Measurements from ENCODE around the gene SCAMP2.

The SCAMP2 gene

GRCh38 chr15:74863239-74864056, 9.7 kb downstream of the SCAMP2 start:
- no peak for DNase-seq (ENCODE audit: low read depth in 2 of 3, low spot score in 1 of 3)

GRCh38 chr15:74858369-74858740, 14.8 kb downstream of the SCAMP2 start:
- DNase-seq (ENCODE audit: low read depth in 2 of 3, low spot score in 1 of 3): no peak

GRCh38 chr15:74857671-74858368, 15.3 kb downstream of the SCAMP2 start:
- DNase-seq (ENCODE audit: low read depth in 2 of 3, low spot score in 1 of 3): no peak

GRCh38 chr15:74857082-74857655, 16.0 kb downstream of the SCAMP2 start:
- no peak for DNase-seq (ENCODE audit: low read depth in 2 of 3, low spot score in 1 of 3)

GRCh38 chr15:74856537-74856936, 16.6 kb downstream of the SCAMP2 start:
- DNase-seq (ENCODE audit: low read depth in 2 of 3, low spot score in 1 of 3): no peak

GRCh38 chr15:74855857-74856256, 17.3 kb downstream of the SCAMP2 start:
- no peak for DNase-seq (ENCODE audit: low read depth in 2 of 3, low spot score in 1 of 3)

GRCh38 chr15:74854453-74855022, 18.6 kb downstream of the SCAMP2 start:
- DNase-seq (ENCODE audit: low read depth in 2 of 3, low spot score in 1 of 3): no peak

- no peak for DNase-seq (ENCODE audit: low read depth in 2 of 3, low spot score in 1 of 3)
These were observed 21.2 kb downstream of the SCAMP2 start for GRCh38 chr15:74851960-74852359.

GRCh38 chr15:74850393-74850792, 22.8 kb downstream of the SCAMP2 start:
- no peak for DNase-seq (ENCODE audit: low read depth in 2 of 3, low spot score in 1 of 3)

- no peak for DNase-seq (ENCODE audit: low read depth in 2 of 3, low spot score in 1 of 3)
These were observed 25.7 kb downstream of the SCAMP2 start for GRCh38 chr15:74847432-74847831.

- no peak for DNase-seq (ENCODE audit: low read depth in 2 of 3, low spot score in 1 of 3)
These were observed 27.6 kb downstream of the SCAMP2 start for GRCh38 chr15:74845581-74845980.

- DNase-seq (ENCODE audit: low read depth in 2 of 3, low spot score in 1 of 3): peak in 2 of 3 donors; percentile 40
These were observed 28.0 kb downstream of the SCAMP2 start for GRCh38 chr15:74845208-74845568.

GRCh38 chr15:74844319-74845207, 28.6 kb downstream of the SCAMP2 start:
- DNase-seq (ENCODE audit: low read depth in 2 of 3, low spot score in 1 of 3): no peak

GRCh38 chr15:74843891-74844299, 29.3 kb downstream of the SCAMP2 start:
- DNase-seq (ENCODE audit: low read depth in 2 of 3, low spot score in 1 of 3): no peak

GRCh38 chr15:74843445-74843828, 29.7 kb downstream of the SCAMP2 start:
- no peak for DNase-seq (ENCODE audit: low read depth in 2 of 3, low spot score in 1 of 3)

- DNase-seq (ENCODE audit: low read depth in 2 of 3, low spot score in 1 of 3): peak; percentile 85 to 91 (median 90)
These were observed 30.4 kb downstream of the SCAMP2 start, which contains the start of gene ULK3 for GRCh38 chr15:74842581-74843444. Gene ULK3 (minus strand): TSS chr15:74843156. CDS start chr15:74843105, 51 bp downstream.

- DNase-seq (ENCODE audit: low read depth in 2 of 3, low spot score in 1 of 3): no peak
These were observed 31.2 kb downstream of the SCAMP2 start for GRCh38 chr15:74841891-74842373.

GRCh38 chr15:74840851-74841775, 32.1 kb downstream of the SCAMP2 start:
- DNase-seq (ENCODE audit: low read depth in 2 of 3, low spot score in 1 of 3): no peak

All from stimulated activated CD4-positive, alpha-beta T cell treated with anti-CD3 and anti-CD28 coated beads, Interleukin-12 subunit alpha, Interleukin-12 subunit beta, amount 100 ng/mL, for 48 hours (primary cell).